ENCODE data around the gene ARID4B. TPM values are rescaled to one million over a fixed set of nuclear protein-coding genes. Genes with fewer than 3 reads are reported as not detected.
"Not testable (repeated sequence)": the region's sequence is repeated elsewhere in the genome, so short reads cannot be mapped to it uniquely, and the experiment has no call there.

Gene ARID4B
- total RNA-seq, 1 experiment from 2014 or later = 17.6 TPM

GRCh38 chr1:235262539-235262938 is 65.4 kb downstream of the ARID4B start:
- Histone ChIP-seq H3K4me1 (ENCODE audit: insufficient read depth, low read length, poor library complexity, severe bottlenecking) (peaks cover 21% of the 10 kb centered on the region), H3K9me3 (ENCODE audit: low read depth, low read length, poor library complexity, severe bottlenecking) (no peaks in the 10 kb centered on the region), H3K27me3 (replicated peaks; ENCODE audit: insufficient read depth, low read depth, low read length, poor library complexity) (no peaks in the 10 kb centered on the region), H3K4me3 (ENCODE audit: low read depth, low read length, poor library complexity, severe bottlenecking) (no peak overlapping the region), H3K27ac (ENCODE audit: low read depth, low read length, poor library complexity, severe bottlenecking) (no peak overlapping the region), H3K36me3 (ENCODE audit: insufficient read depth, low read length, poor library complexity, severe bottlenecking) (no peaks in the 10 kb centered on the region)
- no TSS peak for BruUV-seq (replicated peaks)
- no peak for TF ChIP-seq CTCF (conservative IDR thresholded peaks at IDR 0.05; ENCODE audit: low read depth, low read length)
- TF ChIP-seq EZH2 (IDR thresholded peaks at IDR 0.05; ENCODE audit: borderline replicate concordance, low read depth, low read length, poor library complexity, severe bottlenecking) = no peak
- POLR2A ChIA-PET (ENCODE audit: low non-redundant PET) = no interaction called here
- CTCF ChIA-PET = no interaction called here
- intact Hi-C loops (cut with micrococcal nuclease; ENCODE audit: unreplicated experiment) = no loop called here
- no peak for DNase-seq (ENCODE audit: low spot score)

- no TSS peak for BruUV-seq (replicated peaks)
- no peak for DNase-seq (ENCODE audit: low spot score)
- intact Hi-C loops (cut with micrococcal nuclease; ENCODE audit: unreplicated experiment) = no loop called here
- H3K36me3 ChIP-seq (ENCODE audit: insufficient read depth, low read length, poor library complexity, severe bottlenecking) = no peaks in the 10 kb centered on the region
- ChIA-PET POLR2A (ENCODE audit: low non-redundant PET) (no interaction called here), CTCF (interaction anchor here (0.7 to 0.8 kb wide), 2 partner anchors 153 to 168 kb away, joined by 3 read pairs; no protein-coding TSS in a partner anchor)
- H3K9me3 ChIP-seq (ENCODE audit: low read depth, low read length, poor library complexity, severe bottlenecking) = no peaks in the 10 kb centered on the region
- no peak overlapping the region for H3K27ac ChIP-seq (ENCODE audit: low read depth, low read length, poor library complexity, severe bottlenecking)
- TF ChIP-seq CTCF (conservative IDR thresholded peaks at IDR 0.05; ENCODE audit: low read depth, low read length) (no peak), EZH2 (IDR thresholded peaks at IDR 0.05; ENCODE audit: borderline replicate concordance, low read depth, low read length, poor library complexity, severe bottlenecking) (no peak)
- peaks cover 19% of the 10 kb centered on the region for H3K4me1 ChIP-seq (ENCODE audit: insufficient read depth, low read length, poor library complexity, severe bottlenecking)
- no peak overlapping the region for H3K4me3 ChIP-seq (ENCODE audit: low read depth, low read length, poor library complexity, severe bottlenecking)
- no peaks in the 10 kb centered on the region for H3K27me3 ChIP-seq (replicated peaks; ENCODE audit: insufficient read depth, low read depth, low read length, poor library complexity)
Observed at GRCh38 chr1:235261243-235261642, 66.7 kb downstream of the ARID4B start.

- Histone ChIP-seq H3K27me3 (replicated peaks; ENCODE audit: insufficient read depth, low read depth, low read length, poor library complexity) (no peaks in the 10 kb centered on the region), H3K4me3 (ENCODE audit: low read depth, low read length, poor library complexity, severe bottlenecking) (no peak overlapping the region), H3K27ac (ENCODE audit: low read depth, low read length, poor library complexity, severe bottlenecking) (no peak overlapping the region), H3K4me1 (ENCODE audit: insufficient read depth, low read length, poor library complexity, severe bottlenecking) (peaks cover 14% of the 10 kb centered on the region), H3K9me3 (ENCODE audit: low read depth, low read length, poor library complexity, severe bottlenecking) (no peaks in the 10 kb centered on the region), H3K36me3 (ENCODE audit: insufficient read depth, low read length, poor library complexity, severe bottlenecking) (no peaks in the 10 kb centered on the region)
- intact Hi-C loops (cut with micrococcal nuclease; ENCODE audit: unreplicated experiment) = loop anchor here (10.0 kb wide), 1 partner anchor 66 kb away; the partner anchor contains the start of genes ARID4B and GGPS1
- BruUV-seq (replicated peaks) = no TSS peak
- DNase-seq (ENCODE audit: low spot score) = no peak
- ChIA-PET POLR2A (ENCODE audit: low non-redundant PET) (no interaction called here), CTCF (no interaction called here)
- no peak for TF ChIP-seq CTCF (conservative IDR thresholded peaks at IDR 0.05; ENCODE audit: low read depth, low read length)
- no peak for TF ChIP-seq EZH2 (IDR thresholded peaks at IDR 0.05; ENCODE audit: borderline replicate concordance, low read depth, low read length, poor library complexity, severe bottlenecking)
Observed at GRCh38 chr1:235259133-235259778, 68.7 kb downstream of the ARID4B start.

GRCh38 chr1:235258068-235258467 is 69.9 kb downstream of the ARID4B start:
- H3K36me3 ChIP-seq (ENCODE audit: insufficient read depth, low read length, poor library complexity, severe bottlenecking); H3K27me3 ChIP-seq (replicated peaks; ENCODE audit: insufficient read depth, low read depth, low read length, poor library complexity); H3K4me3 ChIP-seq (ENCODE audit: low read depth, low read length, poor library complexity, severe bottlenecking); CTCF ChIA-PET; POLR2A ChIA-PET (ENCODE audit: low non-redundant PET); H3K9me3 ChIP-seq (ENCODE audit: low read depth, low read length, poor library complexity, severe bottlenecking); H3K27ac ChIP-seq (ENCODE audit: low read depth, low read length, poor library complexity, severe bottlenecking); DNase-seq (ENCODE audit: low spot score); BruUV-seq (replicated peaks): not testable (repeated sequence)
- intact Hi-C loops (cut with micrococcal nuclease; ENCODE audit: unreplicated experiment) = loop anchor here (10.0 kb wide), 1 partner anchor 67 kb away; the partner anchor contains the start of genes ARID4B and GGPS1
- H3K4me1 ChIP-seq (ENCODE audit: insufficient read depth, low read length, poor library complexity, severe bottlenecking) = peaks cover 14% of the 10 kb centered on the region

Measured in A673 (cell line).